Neuronal stem cell (in vitro differentiated cells): Measurements from ENCODE around the gene LRIT2.
A peak's percentile ranks its signal among the peaks of the same experiment; 100 is the strongest.
"Not testable (repeated sequence)": the region's sequence is repeated elsewhere in the genome, so short reads cannot be mapped to it uniquely, and the experiment has no call there.

ENCODE experiments used
- DNase-seq: peaks from one replicate; pipeline ENCODE4 v3.0.0-alpha.2; 2013; ENCODE audit warnings: low spot score
- H2AFZ ChIP-seq: one replicate; pipeline ENCODE4 v1.6.1; 2013; ENCODE audit warnings: mild to moderate bottlenecking, low read length, inconsistent platforms
- H2AK5ac ChIP-seq: 2 replicates; pipeline ENCODE4 v1.6.1; 2013; ENCODE audit warnings: low read depth, mild to moderate bottlenecking, inconsistent platforms, low read length, moderate library complexity, mixed read lengths
- H2BK120ac ChIP-seq: 2 replicates; pipeline ENCODE4 v1.6.1; 2013; ENCODE audit warnings: low read depth, mild to moderate bottlenecking, inconsistent platforms, low read length, moderate library complexity, mixed read lengths
- H2BK12ac ChIP-seq: one replicate; pipeline ENCODE4 v1.6.1; 2013; ENCODE audit warnings: low read length, inconsistent platforms
- H2BK15ac ChIP-seq: 2 replicates; pipeline ENCODE4 v1.6.1; 2013; ENCODE audit warnings: mild to moderate bottlenecking, low read length, inconsistent platforms, mixed read lengths
- H2BK5ac ChIP-seq: one replicate; pipeline ENCODE4 v1.6.1; 2013; ENCODE audit warnings: inconsistent platforms, mild to moderate bottlenecking, low read length, moderate library complexity
- H3K14ac ChIP-seq: one replicate; pipeline ENCODE4 v1.6.1; 2013; ENCODE audit warnings: low read length, inconsistent platforms
- H3K18ac ChIP-seq: 2 replicates; pipeline ENCODE4 v1.6.1; 2013; ENCODE audit warnings: low read length, inconsistent platforms
- H3K23ac ChIP-seq: 2 replicates; pipeline ENCODE4 v1.6.1; 2013; ENCODE audit warnings: low read depth, mild to moderate bottlenecking, mixed read lengths, low read length, inconsistent platforms; ENCODE audit not compliant: poor library complexity
- H3K27ac ChIP-seq: replicated peaks from 3 replicates; pipeline ENCODE4 v1.5.1; 2013; ENCODE audit warnings: low read length, inconsistent platforms
- H3K27me3 ChIP-seq, 3 experiments: 2 replicates each; pipeline ENCODE4 v1.6.1; 2013; ENCODE audit warnings: low read length in 3 of 3, mild to moderate bottlenecking in 2 of 3, inconsistent platforms in 1 of 3, low read depth in 1 of 3, mixed read lengths in 1 of 3, moderate library complexity in 1 of 3; ENCODE audit not compliant: control insufficient read depth in 3 of 3, insufficient read depth in 3 of 3
- H3K36me3 ChIP-seq, 2 donors: replicated peaks in 1 of 2; 2 replicates each; pipeline ENCODE4 v1.6.1; 2013; ENCODE audit warnings: low read length in 2 of 2; ENCODE audit not compliant: control insufficient read depth in 2 of 2, insufficient read depth in 2 of 2
- H3K4ac ChIP-seq: 2 replicates; pipeline ENCODE4 v1.6.1; 2013; ENCODE audit warnings: inconsistent platforms, mild to moderate bottlenecking, low read length, moderate library complexity
- H3K4me1 ChIP-seq, 2 donors: 1 replicate in 1 of 2; 2 replicates in 1 of 2; pipeline ENCODE4 v1.6.1; 2013; ENCODE audit warnings: low read length in 2 of 2, low read depth in 1 of 2; ENCODE audit not compliant: control insufficient read depth in 2 of 2, insufficient read depth in 1 of 2
- H3K4me2 ChIP-seq: one replicate; pipeline ENCODE4 v1.6.1; 2013; ENCODE audit warnings: mild to moderate bottlenecking, low read length, inconsistent platforms; ENCODE audit not compliant: insufficient read depth, poor library complexity, severe bottlenecking
- H3K4me3 ChIP-seq, 2 donors: 2 replicates each; pipeline ENCODE4 v1.5.1; 2013; ENCODE audit warnings: low read length in 2 of 2, mild to moderate bottlenecking in 2 of 2, inconsistent platforms in 1 of 2, moderate library complexity in 1 of 2
- H3K79me1 ChIP-seq: one replicate; pipeline ENCODE4 v1.6.1; 2013; ENCODE audit warnings: low read depth, mild to moderate bottlenecking, inconsistent platforms, low read length, moderate library complexity
- H3K9ac ChIP-seq: one replicate; pipeline ENCODE4 v1.6.1; 2013; ENCODE audit warnings: mild to moderate bottlenecking, low read depth, low read length, inconsistent platforms; ENCODE audit not compliant: poor library complexity
- H3K9me3 ChIP-seq, 2 donors: replicated peaks in 1 of 2; 2 replicates each; pipeline versions ENCODE3 to v1.6.1; 2013; ENCODE audit warnings: low read length in 2 of 2, mild to moderate bottlenecking in 2 of 2, inconsistent platforms in 1 of 2, low read depth in 1 of 2, mixed read lengths in 1 of 2, moderate library complexity in 1 of 2; ENCODE audit not compliant: control insufficient read depth in 2 of 2, insufficient read depth in 1 of 2
- H4K8ac ChIP-seq: one replicate; pipeline ENCODE4 v1.6.1; 2013; ENCODE audit warnings: low read depth, mild to moderate bottlenecking, inconsistent platforms, low read length, moderate library complexity
- H4K91ac ChIP-seq: one replicate; pipeline ENCODE4 v1.6.1; 2013; ENCODE audit warnings: low read length, low read depth, mild to moderate bottlenecking, inconsistent platforms; ENCODE audit not compliant: poor library complexity
- WGBS, 2 donors: extraction: QIAGEN DNeasy Blood & Tissue Kit; methylation state at CpG; one replicate each; pipeline ENCODE4 v1.1.7; 2013; ENCODE audit warnings: missing lambda C conversion rate in 2 of 2, mixed read lengths in 1 of 2; ENCODE audit not compliant: insufficient read length in 2 of 2, insufficient replicate concordance in 1 of 2; ENCODE audit errors: extremely low coverage in 2 of 2; 5-methylcytosine and 5-hydroxymethylcytosine counted together

Gene LRIT2

DNA sequence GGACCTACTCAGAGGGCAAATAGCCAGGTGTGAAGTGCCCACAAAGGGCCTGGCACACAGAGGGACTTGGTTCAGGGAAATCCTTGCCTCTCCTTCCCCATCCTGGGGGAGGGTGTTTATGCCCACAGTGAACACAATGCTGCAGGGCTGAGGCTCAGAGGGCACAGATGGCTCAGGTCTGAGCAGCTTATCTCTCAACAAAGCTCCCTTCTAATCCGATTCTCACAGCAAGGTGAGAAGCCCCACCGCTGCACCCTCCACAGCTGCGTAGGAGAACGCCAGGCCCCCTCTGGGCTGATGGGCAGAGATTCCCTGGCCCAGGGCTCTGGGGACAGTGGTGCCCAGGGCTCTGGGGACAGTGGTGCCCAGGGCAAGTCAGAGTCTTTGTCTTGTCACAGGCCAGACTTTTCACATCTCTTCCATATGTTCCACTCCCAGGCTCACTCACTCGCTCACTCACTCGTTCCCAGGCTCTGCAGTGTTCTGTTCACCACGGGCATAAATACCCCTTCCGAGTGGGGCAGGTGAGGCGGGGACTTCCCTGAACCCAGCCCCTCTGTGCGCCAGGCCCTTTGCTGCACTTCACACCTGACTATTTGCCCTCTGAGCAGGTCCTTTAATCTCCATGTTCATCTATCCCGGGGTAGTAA, 39.7 kb downstream of the LRIT2 start:
- DNase-seq = no peak
- Histone ChIP-seq H2BK15ac (no peak overlapping the region), H3K4ac (no peak overlapping the region), H3K27ac (no peak overlapping the region), H4K8ac (no peak overlapping the region), H2BK12ac (no peak overlapping the region), H3K9me3 (peaks cover 0 to 4% of the 10 kb centered on the region in 2 donors), H2BK120ac (no peak overlapping the region), H3K4me2 (no peak overlapping the region), H3K9ac (peak overlapping the region; percentile 51), H2BK5ac (no peak overlapping the region), H3K36me3 (no peaks in the 10 kb centered on the region), H3K14ac (no peak overlapping the region), H3K4me1 (peaks cover 0 to 5% of the 10 kb centered on the region in 2 donors), H3K79me1 (no peaks in the 10 kb centered on the region), H2AK5ac (no peak overlapping the region), H2AFZ (no peak overlapping the region), H4K91ac (no peak overlapping the region), H3K4me3 (no peak overlapping the region), H3K18ac (peak overlapping the region; percentile 39), H3K27me3 (peaks cover 0 to 5% (median 4%) of the 10 kb centered on the region in 3 experiments), H3K23ac (no peak overlapping the region)
- no CpG with 5 or more reads among the region's 11 CpGs for WGBS, 2 donors

GRCh38 chr10:84184517-84184916, 40.8 kb downstream of the LRIT2 start:
- no peak overlapping the region for H4K8ac ChIP-seq
- H3K9me3 ChIP-seq = peaks cover 0 to 4% of the 10 kb centered on the region in 2 donors
- H3K4me3 ChIP-seq = no peak overlapping the region
- no peak for DNase-seq
- H3K23ac ChIP-seq = no peak overlapping the region
- peak overlapping the region; percentile 31 for H3K14ac ChIP-seq
- no peak overlapping the region for H2BK5ac ChIP-seq
- WGBS, 2 donors = no CpG with 5 or more reads among the region's 4 CpGs
- H4K91ac ChIP-seq = no peak overlapping the region
- no peak overlapping the region for H2BK120ac ChIP-seq
- H3K27me3 ChIP-seq = peaks cover 0 to 5% (median 0%) of the 10 kb centered on the region in 3 experiments
- H3K79me1 ChIP-seq = no peaks in the 10 kb centered on the region
- no peak overlapping the region for H3K18ac ChIP-seq
- no peak overlapping the region for H3K27ac ChIP-seq
- no peak overlapping the region for H3K4ac ChIP-seq
- H2BK15ac ChIP-seq = peak overlapping the region; percentile 46
- H2AK5ac ChIP-seq = no peak overlapping the region
- H2AFZ ChIP-seq = no peak overlapping the region
- H2BK12ac ChIP-seq = no peak overlapping the region
- no peaks in the 10 kb centered on the region for H3K36me3 ChIP-seq
- H3K4me2 ChIP-seq = no peak overlapping the region
- peaks cover 2 to 5% of the 10 kb centered on the region in 2 donors for H3K4me1 ChIP-seq
- no peak overlapping the region for H3K9ac ChIP-seq

DNA sequence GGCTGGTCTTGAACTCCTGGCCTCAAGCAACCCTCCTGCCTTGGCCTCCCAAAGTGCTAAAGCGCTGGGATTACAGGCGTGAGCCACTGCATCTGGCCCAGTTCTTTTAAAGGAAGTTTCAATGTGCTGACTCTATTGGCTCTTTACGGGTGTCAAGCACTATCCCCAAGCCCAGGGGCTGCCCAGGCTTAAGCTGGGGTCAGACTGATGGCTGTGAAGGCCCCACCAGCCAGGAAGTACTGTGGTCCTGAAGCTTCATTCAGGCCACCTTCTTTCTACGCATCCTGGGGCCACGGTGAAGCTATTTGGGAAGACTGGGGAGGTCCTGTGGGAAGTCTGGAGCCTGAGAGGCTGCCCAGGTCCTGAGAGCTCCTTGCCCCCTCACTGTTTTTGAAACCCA, 43.7 kb downstream of the LRIT2 start:
- Histone ChIP-seq H2BK120ac (no peak overlapping the region), H3K23ac (no peak overlapping the region), H4K91ac (no peak overlapping the region), H3K9me3 (peaks cover 0 to 6% of the 10 kb centered on the region in 2 donors), H3K79me1 (no peaks in the 10 kb centered on the region), H2BK12ac (no peak overlapping the region), H3K27me3 (peaks cover 0 to 4% (median 2%) of the 10 kb centered on the region in 3 experiments), H3K18ac (no peak overlapping the region), H2BK15ac (no peak overlapping the region), H2BK5ac (no peak overlapping the region), H3K27ac (no peak overlapping the region), H2AK5ac (no peak overlapping the region), H2AFZ (no peak overlapping the region), H3K4me3 (no peak overlapping the region), H4K8ac (no peak overlapping the region), H3K14ac (no peak overlapping the region), H3K4ac (no peak overlapping the region), H3K9ac (no peak overlapping the region), H3K36me3 (no peaks in the 10 kb centered on the region), H3K4me2 (no peak overlapping the region), H3K4me1 (peaks cover 6% of the 10 kb centered on the region in 2 donors)
- no CpG with 5 or more reads among the region's 5 CpGs for WGBS, 2 donors
- no peak for DNase-seq

DNA sequence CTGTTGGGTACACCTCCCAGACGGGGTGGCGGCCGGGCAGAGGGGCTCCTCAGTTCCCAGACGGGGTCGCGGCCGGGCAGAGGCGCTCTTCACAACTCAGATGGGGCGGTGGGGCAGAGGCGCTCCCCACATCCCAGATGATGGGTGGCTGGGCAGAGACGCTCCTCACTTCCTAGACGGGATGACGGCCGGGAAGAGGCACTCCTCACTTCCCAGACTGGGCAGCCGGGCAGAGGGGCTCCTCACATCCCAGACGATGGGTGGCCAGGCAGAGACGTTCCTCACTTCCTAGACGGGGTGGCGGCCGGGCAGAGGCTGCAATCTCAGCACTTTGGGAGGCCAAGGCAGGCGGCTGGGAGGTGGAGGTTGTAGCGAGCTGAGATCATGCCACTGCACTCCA, 45.0 kb downstream of the LRIT2 start:
- not testable (repeated sequence) for H2BK12ac ChIP-seq, H3K14ac ChIP-seq, H2BK5ac ChIP-seq, H3K4me2 ChIP-seq, H3K4ac ChIP-seq, H3K36me3 ChIP-seq, H4K91ac ChIP-seq, H3K27me3 ChIP-seq, H3K9ac ChIP-seq, H3K9me3 ChIP-seq, H3K18ac ChIP-seq, H2BK15ac ChIP-seq, H3K23ac ChIP-seq, H3K4me1 ChIP-seq, H3K79me1 ChIP-seq, H4K8ac ChIP-seq, H3K4me3 ChIP-seq, DNase-seq, H2AFZ ChIP-seq, H2AK5ac ChIP-seq, H2BK120ac ChIP-seq, H3K27ac ChIP-seq
- WGBS, 2 donors = no CpG with 5 or more reads among the region's 22 CpGs
